Neural cell (in vitro differentiated cells): Measurements from ENCODE around the gene LAPTM4A.
A peak's percentile ranks its signal among the peaks of the same experiment; 100 is the strongest.

Experiments used
- CTCF ChIP-seq: fragments of 450-650 bp; IDR thresholded peaks from 2 replicates; pipeline ENCODE4 v1.5.1; 2014; ENCODE audit warnings: antibody characterized with exemption, mild to moderate bottlenecking, moderate library complexity; ENCODE audit not compliant: poor library complexity, severe bottlenecking
- EP300 ChIP-seq: fragments of 450-650 bp; conservative IDR thresholded peaks from 2 replicates; pipeline ENCODE4 v1.6.1; 2014; ENCODE audit warnings: antibody characterized with exemption, mild to moderate bottlenecking, moderate library complexity; ENCODE audit not compliant: poor library complexity, severe bottlenecking
- EZH2 ChIP-seq: fragments of 200-600, 300-800 bp; shearing (Covaris generic), sonication (generic); IDR thresholded peaks from 2 replicates; pipeline ENCODE4 v1.6.1; 2014; ENCODE audit warnings: antibody characterized with exemption, low read length, borderline replicate concordance, mild to moderate bottlenecking; ENCODE audit not compliant: insufficient read depth, poor library complexity, severe bottlenecking
- MXI1 ChIP-seq: fragments of 450-650 bp; conservative IDR thresholded peaks from 2 replicates; pipeline ENCODE4 v1.6.1; 2014; ENCODE audit warnings: antibody characterized with exemption, mild to moderate bottlenecking; ENCODE audit not compliant: poor library complexity, severe bottlenecking
- POLR2AphosphoS5 ChIP-seq: IDR thresholded peaks from 2 replicates; pipeline ENCODE4 v1.6.1; 2012
- RAD21 ChIP-seq: fragments of 450-650 bp; conservative IDR thresholded peaks from 2 replicates; pipeline ENCODE4 v1.6.1; 2014; ENCODE audit warnings: antibody characterized with exemption, mild to moderate bottlenecking, moderate library complexity
- REST ChIP-seq: IDR thresholded peaks from 2 replicates; pipeline ENCODE4 v1.6.1; 2012; ENCODE audit warnings: borderline replicate concordance
- SMC3 ChIP-seq: fragments of 450-650 bp; conservative IDR thresholded peaks from 2 replicates; pipeline ENCODE4 v1.6.1; 2014; ENCODE audit warnings: antibody characterized with exemption, mild to moderate bottlenecking, moderate library complexity; ENCODE audit not compliant: poor library complexity
- TAF1 ChIP-seq: IDR thresholded peaks from 2 replicates; pipeline ENCODE4 v1.6.1; 2012; ENCODE audit warnings: low read depth

- TF ChIP-seq POLR2AphosphoS5 = peak; percentile 12
- no peak for TF ChIP-seq CTCF
- TF ChIP-seq EZH2 = no peak
- TF ChIP-seq TAF1 = no peak
- TF ChIP-seq EP300 = no peak
- TF ChIP-seq RAD21 = no peak
- TF ChIP-seq REST = no peak
- peak; percentile 16 for TF ChIP-seq MXI1
- no peak for TF ChIP-seq SMC3
These were observed 1.3 kb downstream of the LAPTM4A start for GRCh38 chr2:20050104-20050645.
